HG03095 (cell line): ENCODE results near the gene ATE1.

Experiments
- ATAC-seq: cut with Tn5 transposase; IDR thresholded peaks from one replicate; pipeline ENCODE4 v1.9.1; 2021; ENCODE audit warnings: moderate library complexity; ENCODE audit not compliant: unreplicated experiment

Gene ATE1

DNA sequence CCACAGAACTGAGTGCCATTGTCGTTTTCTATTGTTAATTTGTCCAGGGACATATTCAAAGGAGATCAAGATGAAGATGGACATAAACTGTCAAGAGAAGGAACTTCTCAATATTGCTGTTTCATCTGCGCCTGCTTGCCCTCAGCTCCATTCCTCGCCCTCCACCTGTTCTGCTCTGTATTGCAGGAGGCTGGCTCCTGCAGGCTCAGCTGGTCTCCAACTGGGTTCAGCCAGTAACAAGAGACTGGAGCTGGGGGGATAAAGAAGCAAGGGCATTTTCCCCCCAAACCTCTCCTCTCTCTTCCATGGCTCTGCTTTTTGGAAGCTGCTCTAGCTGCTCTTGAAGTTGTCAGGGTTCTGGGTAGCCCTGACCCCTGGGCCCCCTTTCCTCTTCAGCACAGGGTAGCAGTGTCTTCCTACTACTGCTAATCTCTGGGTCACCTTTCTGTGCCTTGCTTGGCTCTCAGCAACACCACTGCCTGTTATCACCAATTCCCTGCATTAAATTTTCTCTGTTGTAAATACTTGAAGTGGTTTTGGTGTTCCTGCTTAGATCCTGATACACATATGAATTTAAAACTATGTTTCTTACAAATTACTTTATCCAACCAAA, 180.6 kb downstream of the ATE1 start:
- no peak for ATAC-seq

DNA sequence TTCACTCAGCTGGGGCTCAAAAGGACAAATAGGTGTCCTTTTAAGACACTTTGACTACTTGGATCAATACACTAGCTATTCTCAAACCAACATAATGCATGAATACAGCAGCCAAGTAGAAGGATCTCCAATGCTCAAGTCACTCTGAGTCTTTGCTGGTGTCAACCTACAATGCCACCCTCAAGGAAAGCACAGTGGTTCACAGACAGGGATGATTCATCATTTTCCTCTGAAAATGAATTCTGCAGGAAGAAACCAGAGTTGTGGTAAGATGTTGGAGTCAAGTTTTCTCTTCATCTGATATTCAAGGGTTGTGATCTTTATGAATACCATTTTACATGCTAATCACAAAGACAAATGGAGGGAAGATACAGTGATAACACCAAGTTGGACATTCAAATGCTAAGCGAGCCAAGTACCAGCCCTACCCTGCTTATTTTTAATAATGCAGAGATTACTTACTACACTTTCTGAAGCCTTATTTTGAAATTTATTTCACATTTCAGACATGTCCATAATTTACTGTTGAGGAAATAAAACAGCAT, 186.5 kb downstream of the ATE1 start:
- no peak for ATAC-seq

DNA sequence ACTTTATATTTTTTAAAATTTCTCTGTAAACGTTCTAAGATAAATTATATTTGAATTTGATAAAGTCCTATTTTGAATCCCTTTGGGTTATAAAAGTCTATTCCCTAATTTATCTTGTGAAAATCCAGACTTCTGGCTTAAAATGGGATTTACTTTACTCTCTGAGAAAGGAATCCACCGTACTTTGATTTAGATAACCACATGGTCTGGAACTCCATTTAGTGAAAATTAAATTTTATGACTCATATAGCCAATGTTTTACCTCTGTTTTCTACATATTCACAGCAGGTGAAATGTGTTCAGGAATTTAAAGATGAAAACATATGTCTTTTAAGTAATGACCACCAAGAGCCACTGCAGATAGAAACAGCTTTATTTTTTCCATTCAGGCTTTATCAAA, 187.8 kb downstream of the ATE1 start:
- no peak for ATAC-seq

DNA sequence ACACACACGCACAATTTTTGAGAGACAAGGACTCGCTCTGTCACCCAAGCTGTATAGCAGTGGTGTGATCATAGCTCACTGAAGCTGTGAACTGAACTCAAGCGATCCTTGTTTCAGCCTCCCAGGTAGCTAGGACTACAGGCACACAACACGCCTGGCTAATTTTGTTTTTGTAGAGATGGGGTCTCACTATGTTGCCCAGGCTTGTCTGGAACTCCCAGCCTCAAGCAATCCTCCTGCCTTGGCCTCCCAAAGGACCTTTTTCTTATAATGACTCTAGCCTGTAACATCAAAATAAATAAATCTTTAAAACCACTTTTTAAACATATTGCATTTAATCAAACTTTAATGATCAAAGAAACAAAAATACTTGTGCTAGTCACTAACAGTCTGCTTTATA, 188.7 kb downstream of the ATE1 start:
- ATAC-seq, result no peak

DNA sequence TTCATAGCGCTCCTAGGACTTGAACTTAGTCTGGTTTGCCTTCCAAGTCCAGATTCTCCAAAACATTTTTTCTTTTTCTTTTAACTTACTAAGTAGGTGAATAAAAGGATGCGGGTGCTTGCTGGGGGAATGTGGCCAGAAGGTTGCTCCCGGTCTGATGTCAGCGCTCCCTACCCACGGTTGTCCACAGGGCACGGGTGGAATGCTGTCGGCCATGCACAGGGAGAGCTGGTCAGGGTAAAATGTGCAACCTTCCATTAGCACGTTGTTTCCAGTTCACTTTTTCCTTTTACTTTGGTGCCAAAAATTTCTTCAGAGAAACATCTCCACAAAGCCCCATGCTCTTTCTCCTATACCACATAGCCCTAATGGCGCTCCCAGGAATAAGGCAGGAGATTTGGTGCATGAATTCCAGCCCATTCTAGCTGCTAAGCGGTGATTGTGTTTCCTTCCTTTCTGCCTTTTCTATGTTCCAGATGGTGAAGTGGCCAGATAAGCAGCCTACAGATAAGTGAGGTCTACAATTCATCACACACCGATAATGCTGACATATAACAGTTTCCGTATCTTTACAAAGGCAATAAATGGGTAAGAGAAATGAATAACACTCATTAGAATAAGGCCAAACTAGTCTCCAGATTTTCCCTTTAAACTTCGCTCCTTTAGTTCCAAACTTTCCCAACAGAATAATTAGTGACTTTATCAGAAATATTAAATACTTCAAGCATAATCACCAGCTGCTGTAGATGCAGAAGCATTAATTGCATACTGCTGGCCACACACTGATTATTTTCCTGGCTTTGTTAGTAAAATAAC, 191.3 kb downstream of the ATE1 start:
- no peak for ATAC-seq

DNA sequence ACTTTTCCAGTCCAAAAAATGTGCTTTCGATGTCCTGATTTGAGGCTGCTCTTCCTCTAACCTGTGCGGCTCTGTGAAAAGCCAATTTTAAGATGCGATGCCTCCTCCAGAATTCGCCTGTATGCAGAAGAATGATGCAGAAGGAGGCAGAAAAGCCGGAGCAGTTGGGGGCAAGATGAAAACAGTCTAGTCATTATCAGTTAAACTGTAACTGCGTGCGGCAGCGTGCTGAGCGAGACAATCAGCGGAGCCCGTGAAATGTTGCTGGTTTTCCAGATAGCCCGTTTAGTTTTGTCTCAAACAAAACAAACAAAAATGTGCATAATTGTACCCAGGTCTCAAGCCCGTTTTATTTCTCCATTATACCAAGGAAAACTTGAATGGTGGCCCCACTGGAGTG, 192.6 kb downstream of the ATE1 start:
- ATAC-seq, result no peak

DNA sequence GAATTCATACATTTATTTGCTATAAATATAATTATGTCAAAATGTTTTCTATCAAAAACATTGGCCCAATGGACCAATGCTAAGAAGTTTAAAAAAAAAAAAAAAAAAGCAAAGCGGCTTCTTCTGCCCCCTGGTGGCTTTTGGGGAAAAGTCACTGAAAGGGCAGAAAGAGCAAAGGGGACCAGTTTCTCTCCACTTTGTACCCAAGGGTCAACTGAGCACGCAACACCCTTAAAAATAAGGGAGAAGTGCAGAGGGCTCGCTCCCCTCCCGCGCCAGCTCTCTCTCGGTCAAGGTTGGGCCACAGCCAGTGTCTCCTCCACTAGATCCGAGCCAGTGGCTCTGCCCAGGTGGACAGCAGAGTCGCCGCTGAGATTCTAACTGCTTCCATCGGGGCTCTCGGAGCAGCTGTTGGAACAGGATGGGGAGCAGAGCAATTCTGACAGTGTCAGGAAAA, 193.2 kb downstream of the ATE1 start:
- ATAC-seq, result no peak

DNA sequence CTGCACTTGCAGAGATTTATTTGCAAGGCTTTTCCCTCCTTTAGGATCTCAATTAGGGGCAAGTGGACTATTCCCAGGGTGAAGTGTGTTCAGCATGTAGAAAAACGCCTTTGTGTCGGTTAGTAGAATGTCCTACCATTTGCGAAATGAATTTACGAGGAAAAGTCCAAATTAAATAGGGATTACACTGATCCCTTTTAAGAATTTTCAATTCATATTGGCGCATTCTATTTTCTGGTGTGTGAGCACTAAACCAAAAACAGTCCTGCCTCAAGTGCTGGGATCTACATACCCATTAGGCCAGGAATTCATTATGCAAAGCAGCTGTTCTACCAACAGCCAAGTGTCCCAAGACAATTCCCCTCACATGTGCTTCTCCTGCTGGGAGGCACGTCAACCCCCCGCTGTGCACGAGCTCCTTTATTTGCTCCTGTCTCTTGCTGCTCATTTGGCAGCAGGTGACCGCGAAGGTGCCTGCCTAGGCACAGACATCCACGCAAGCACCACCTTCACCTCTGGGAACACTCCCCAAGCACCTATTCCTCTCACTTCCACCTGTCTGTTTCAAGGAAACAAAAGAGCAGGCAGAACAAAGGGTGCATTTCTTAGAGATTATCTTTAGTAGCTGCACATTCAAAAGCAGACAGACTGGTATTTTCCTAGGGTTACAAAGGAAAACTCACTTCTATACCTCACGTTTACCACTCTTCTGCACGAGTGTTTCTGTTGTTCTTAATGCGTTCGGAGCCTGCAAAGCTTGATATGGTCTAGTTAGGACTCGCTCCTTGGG, 195.0 kb downstream of the ATE1 start:
- no peak for ATAC-seq

DNA sequence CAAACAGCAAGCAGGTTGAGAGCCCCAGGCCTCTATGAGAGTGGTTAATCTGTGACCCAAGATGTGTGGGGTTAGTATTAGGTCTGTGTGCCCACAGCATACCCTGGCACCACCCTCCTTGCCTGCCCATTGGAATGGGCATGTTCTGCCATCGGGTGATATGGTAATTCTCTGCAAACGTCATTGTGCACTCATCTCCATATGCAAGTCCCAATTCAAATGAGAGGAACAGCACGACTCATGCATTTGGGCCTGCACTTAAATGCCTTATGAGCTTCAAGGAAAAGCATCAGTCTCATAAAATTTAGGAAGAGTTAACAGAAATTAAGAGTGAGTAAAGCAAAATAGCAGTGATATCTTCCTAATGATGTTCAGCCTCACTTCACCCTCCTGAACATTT, 195.7 kb downstream of the ATE1 start:
- no peak for ATAC-seq

DNA sequence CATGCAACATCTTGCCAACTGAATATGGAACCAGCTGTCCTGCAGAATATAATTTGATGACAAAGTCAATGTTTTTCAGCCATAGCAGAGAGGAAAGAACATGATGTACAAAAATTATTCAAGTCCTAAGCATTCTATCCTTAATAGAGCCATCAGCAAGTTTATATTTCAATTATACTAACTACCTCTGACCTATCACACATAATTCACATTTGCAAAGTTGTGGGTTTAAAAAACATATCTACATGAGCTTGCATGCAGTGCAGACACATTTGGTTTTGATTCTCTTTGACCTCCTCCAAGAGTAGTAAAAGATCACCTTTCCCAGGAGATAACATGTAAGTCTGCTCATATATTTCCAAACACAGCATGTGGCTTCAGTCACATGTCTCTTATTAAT, 203.5 kb downstream of the ATE1 start:
- no peak for ATAC-seq

DNA sequence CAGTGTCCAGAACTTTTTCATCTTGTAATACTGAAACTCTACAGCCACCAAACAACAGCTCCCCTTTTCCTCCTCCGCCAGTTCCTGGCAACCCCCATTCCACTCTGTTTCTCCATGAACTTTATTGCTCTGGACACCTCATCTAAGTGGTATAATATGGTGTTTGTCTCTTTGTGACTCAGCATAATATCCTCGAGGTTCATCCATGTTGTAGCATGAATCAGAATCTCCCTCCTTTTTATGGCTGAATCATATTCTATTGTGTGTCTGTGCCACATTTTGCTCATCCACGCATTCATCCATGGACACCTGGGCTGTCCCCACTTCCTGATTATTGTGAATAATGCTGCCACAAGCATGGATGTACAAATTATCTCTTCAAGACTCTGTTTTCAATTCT, 205.2 kb downstream of the ATE1 start:
- ATAC-seq, result no peak

DNA sequence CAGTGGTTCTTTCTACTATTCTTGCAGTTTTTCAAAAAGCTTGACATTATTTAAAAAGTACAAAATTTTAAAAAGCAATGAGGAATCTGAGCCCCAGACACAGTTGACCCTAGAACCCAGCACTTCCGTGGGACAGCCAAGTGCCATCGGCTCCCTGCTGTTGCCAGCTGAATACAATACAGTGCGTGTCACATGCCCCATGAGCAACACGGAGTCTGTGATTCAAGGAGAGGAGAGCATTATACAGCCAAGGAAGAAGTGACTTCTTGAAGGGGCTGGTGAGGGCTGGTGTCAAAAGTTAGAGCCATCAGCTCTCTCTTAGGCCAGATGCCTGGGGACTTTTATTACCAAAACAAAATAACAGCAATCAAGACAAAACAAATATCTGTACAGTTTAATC, 206.6 kb downstream of the ATE1 start:
- no peak for ATAC-seq

DNA sequence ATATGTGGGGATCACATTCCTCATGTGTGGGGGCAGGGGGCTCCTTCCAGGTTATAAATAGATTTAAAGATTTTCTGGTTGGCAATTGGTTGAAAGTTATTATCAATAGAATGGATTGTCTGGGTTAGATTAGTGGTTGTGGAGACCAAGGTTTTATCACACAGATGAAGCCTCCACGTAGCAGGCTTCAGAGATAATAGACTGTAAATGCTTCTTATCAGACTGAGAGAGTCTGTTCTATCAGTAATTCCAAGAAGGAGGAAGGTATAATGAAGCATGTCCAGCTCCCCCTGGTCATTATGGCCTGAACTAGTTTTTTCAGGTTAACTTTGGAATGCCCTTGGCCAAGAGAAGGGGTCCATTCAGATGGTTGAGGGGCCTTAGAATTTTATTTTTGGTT, 211.9 kb downstream of the ATE1 start:
- no peak for ATAC-seq

DNA sequence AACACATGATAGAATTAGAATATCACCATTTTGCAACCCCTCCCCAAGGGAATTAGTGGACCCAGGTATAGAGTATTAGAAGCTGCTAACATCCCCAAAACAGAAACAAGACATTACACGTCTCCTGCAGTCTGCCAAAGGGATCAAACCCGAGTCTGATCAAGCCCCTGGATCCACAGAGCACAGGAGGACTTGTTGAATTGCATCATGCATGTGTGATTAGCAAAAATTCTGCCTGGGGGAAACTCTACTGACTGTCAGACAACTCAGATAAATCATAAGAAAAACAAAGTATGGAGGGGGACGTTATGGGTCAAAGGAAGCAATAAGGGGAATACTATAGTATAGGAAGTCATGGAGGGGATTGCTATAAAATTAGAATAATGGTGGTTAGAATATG, 212.8 kb downstream of the ATE1 start:
- ATAC-seq, result no peak

DNA sequence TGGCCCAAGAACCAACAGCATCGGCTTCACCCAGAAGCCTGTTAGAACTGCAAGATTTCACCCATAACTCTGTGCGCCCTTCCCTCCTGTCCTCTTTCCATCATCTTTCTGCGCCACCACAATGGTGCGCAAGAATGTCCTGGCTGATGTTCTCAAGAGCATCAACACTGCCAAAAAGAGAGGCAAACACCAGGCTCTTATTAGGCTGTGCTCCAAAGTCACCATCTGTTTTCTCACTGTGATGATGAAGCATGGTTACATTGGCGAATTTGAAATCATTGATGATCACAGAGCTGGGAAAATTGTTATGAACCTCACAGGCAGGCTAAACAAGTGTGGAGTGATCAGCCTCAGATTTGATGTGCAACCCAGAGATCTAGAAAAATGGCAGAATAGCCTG, 214.3 kb downstream of the ATE1 start:
- no peak for ATAC-seq

DNA sequence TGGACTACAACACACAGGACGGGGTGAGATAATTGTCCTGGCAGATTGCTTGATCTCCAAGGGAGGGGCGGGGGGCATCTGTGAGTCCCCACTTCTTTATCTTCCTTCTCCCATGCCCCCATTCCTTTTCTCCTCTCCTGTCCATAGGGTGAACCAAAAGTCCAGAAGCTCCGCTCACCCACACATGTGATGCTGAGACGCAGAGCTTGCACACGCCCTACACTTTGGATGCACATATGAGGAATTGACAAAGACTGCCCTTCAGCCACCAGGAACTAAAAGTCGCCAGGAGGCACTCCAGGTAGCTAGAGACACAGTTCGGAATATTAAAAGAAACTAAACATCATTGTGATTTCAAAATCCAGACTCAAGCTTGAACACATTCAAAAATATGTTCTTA, 216.9 kb downstream of the ATE1 start:
- ATAC-seq, result no peak

DNA sequence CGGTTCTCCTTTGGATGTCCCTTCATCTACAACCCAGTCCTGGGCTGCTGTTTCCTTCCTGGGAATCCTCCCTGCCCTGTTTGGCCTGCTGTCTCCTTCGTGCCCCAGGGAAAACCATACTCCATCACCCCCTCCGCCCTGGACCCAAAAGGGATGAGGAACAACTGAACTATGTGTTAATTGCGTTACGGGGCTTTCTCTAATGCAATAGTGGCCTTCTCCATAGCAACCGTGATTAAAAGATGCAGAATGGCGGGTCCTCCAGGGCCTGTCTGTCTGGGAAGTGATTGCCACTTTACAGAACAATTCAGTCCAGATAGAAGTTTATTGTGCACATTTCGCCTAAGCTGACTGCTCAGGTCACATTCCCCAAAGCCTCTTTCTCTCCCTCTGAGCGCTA, 217.6 kb downstream of the ATE1 start:
- ATAC-seq, result no peak

DNA sequence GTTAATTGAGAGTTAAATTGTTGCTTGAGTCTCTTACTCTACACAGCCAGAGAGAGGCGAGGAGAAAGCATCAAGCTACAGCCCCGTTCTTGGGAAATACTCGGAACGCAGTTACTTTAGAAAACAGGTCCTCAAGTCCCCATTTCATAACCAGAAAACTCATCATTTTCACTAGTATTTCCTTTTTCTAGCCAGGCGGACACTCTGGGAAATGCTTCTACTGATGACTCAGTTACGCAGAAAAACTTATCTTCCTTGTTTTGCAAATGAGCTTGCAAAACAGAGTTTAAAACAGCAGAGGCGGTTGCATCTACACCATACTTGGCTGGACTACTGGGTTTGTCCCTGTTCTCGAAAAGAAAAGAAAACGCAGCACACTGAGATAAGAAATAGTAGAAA, 218.2 kb downstream of the ATE1 start:
- ATAC-seq, result no peak

DNA sequence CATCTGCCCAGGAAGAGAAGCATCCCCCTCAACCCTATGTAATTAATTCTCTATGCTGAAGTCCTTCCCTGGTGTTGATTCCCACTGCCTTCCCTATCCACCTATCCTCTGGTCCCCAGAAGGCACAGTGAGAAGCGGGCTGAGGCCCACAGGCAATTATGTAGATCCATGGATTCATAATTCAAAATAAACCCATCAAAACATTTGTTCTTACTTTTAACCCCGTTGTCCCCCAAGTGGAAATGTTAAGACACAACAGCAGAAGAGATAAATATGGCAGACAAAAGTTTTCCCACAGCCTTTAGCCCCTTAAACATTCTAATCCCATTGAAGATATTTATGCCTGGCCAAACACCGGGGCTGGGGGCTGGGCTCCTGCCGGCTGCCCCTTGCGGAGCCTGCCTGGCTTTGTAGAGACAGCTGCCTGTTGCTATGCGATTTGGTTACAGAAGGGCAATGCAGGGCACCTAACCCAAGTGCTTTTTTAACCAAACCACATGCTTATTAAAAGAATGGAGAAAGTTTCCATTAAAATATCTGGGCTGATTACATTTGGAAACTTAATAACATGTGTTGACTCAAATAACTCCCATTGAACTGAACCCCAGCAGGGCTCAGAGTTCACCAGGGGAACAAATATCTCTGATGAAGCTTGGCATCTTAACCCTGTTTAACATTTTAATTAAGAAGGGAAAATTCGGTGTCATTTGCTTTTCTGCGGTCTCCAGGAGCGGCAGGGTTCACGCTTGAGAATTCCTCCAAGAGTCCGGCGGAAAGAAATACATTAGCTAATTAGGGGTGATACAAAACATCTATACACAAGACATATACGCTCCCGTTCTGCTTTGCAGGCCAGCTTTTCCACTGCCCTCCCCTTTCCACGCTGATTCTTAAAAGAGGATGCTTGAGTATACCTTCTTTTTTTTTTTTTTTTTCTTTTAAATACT, 218.8 kb downstream of the ATE1 start:
- ATAC-seq, result no peak
